ENCODE results near the gene CDH12.
"Not testable (repeated sequence)": the region's sequence is repeated elsewhere in the genome, so short reads cannot be mapped to it uniquely, and the experiment has no call there.

- not testable (repeated sequence) for TF ChIP-seq YY1 (IDR thresholded peaks at IDR 0.05; ENCODE audit: extremely low read depth, insufficient replicate concordance, low read depth, low read length); CTCF (IDR thresholded peaks at IDR 0.05 in 2 of 3, conservative IDR thresholded peaks at IDR 0.05 in 1 of 3; ENCODE audit: borderline replicate concordance in 1 of 3, insufficient read depth in 1 of 3, low read depth in 2 of 3, low read length in 2 of 3); EZH2 (IDR thresholded peaks at IDR 0.05); ZNF274 (IDR thresholded peaks at IDR 0.05; ENCODE audit: low read depth, low read length); POLR2A (IDR thresholded peaks at IDR 0.05; ENCODE audit: borderline replicate concordance, extremely low read depth, insufficient read depth, insufficient read length); POLR2AphosphoS5 (IDR thresholded peaks at IDR 0.05; ENCODE audit: low read depth, low read length); SIN3A (IDR thresholded peaks at IDR 0.05; ENCODE audit: low read depth)
Observed at GRCh38 chr5:22001097-22001496, 852.0 kb downstream of the CDH12 start.
